Femur (tissue), 1 donor: ENCODE results near the gene F11.
"Not testable (repeated sequence)": the region's sequence is repeated elsewhere in the genome, so short reads cannot be mapped to it uniquely, and the experiment has no call there.

Experiments
- DNase-seq: peaks from one replicate; pipeline ENCODE4 v3.0.0-alpha.2; 2017

Gene F11

GRCh38 chr4:186265683-186266652, at the start of gene F11:
TSS of gene F11 (plus strand) at chr4:186266189. CDS start at chr4:186267137, 948 bp downstream.
- no peak for DNase-seq

DNA sequence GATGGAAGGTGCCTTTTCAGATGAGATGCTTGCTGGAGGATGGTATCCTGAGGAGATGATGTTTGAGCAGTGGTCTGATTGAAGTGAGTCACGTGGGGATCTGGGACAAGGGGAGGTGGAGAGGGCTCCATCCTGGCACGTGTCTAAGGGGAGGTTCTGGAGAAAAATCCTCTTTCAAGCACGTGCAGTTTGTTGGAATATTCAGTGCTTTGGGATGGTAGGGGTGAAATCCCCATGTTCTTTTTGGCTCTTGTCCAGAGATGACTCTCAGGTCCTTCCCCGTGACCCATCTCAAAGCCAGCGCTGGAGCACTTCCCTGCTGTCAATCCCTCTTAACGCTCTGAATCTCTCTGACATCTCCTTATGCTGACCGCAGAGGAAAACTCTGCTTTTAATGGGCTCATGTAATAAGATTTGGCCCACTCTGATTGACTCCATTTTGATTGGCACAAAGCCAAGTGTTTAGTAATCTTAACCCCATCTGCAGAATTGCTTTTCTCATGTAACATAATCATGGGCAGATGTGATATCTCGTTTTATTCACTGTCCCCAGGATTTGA, 49.4 kb upstream of the F11 start:
- no peak for DNase-seq

GRCh38 chr4:186217733-186218293, 48.2 kb upstream of the F11 start:
- DNase-seq = no peak

- no peak for DNase-seq
Measured at GRCh38 chr4:186221624-186222023, 44.4 kb upstream of the F11 start.

GRCh38 chr4:186225848-186226247, 40.1 kb upstream of the F11 start:
- no peak for DNase-seq

DNA sequence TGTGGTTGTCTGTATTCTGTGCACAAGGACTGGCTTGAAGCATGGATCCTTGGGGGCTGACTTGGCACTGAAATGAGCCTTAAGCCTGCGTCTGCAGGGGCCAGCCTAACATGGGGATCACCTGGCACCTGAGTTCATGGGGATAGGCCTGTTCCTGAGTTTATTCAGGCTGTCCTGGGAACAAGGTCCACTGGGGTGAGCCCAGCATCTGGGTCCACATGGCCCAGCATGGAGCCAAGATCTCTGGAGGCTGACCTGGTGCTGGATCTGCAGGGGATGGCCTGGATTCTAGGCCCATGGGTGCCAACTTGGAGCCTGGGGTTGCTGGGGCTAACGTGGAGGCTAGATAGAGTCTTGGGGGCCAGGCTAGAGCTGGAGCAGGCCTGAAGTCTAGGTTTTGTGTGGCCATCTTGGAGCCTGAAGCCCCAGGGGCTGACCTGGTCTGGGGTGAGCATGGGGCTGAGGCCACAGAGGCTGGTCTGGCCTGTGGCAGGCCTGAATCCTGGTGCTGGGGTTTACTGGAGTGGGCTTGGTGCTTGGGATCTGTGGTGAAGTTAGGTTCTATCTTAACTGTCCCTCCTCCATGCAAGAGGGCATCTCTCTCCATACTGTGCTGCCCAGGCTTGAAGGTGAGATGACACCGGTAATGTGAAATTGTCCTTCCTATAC, 39.3 kb upstream of the F11 start:
- no peak for DNase-seq

DNA sequence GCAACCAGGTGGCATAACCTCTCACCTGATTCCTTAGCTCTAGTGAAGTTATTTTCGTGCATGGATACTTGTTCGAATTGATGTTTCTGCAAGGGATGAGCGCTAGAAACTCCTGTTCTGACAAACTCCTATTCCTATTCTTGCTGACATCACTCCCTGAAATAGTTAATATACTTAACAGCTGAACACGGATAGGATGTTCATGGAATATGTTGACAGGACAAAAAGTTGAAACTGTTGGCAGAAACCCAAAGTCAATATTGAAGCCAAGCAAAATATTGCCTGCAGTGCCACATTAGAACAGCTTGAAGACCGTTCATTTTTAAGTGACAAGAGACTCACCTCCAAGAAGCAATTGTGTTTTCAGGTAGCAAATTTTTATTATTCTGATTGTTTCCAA, 38.8 kb upstream of the F11 start, which contains the start of gene KLKB1:
Gene KLKB1, plus strand, starts transcription at position 287 of the 400 bp plus-strand sequence. CDS start 689 bp downstream, outside the sequence.
- no peak for DNase-seq

DNA sequence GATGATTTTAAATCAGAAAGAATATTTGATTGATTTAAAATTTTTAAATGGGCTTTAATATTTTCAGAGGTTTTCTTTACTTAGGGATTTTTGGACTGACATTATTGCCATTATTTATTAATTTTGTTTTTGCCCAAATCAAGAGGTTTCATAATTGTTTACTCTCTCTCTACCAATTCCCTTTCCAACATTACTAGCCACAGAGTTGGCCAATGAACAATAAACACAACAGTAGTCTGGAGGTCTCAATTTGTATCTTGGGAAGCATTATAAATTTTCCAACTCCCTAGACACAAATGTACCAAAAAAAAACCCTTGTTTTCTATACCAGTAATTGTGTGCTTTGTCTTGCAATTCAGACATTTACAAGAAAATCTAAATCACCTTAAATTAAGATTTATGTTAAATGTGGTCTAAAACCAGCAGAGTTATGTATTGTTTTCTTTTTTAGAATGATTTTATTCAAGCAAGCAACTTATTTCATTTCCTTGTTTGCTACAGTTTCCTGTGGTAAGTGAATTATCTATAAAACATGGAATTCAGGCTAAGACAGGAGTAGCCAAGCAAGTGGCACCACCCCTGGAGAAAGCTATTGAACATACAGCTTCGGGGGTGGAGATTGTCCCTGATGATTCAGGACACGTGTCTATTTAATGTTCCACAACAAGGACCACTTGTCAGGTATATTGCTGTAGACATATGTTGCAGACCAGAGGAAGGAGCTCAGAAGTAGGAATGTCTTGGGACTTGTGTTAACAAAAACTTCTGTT, 38.1 kb upstream of the F11 start:
- DNase-seq = no peak

- no peak for DNase-seq
Measured at GRCh38 chr4:186228514-186228894, 37.5 kb upstream of the F11 start.

- no peak for DNase-seq
Measured at GRCh38 chr4:186234367-186234766, 31.6 kb upstream of the F11 start.

- no peak for DNase-seq
Measured at GRCh38 chr4:186236126-186236525, 29.9 kb upstream of the F11 start.

DNA sequence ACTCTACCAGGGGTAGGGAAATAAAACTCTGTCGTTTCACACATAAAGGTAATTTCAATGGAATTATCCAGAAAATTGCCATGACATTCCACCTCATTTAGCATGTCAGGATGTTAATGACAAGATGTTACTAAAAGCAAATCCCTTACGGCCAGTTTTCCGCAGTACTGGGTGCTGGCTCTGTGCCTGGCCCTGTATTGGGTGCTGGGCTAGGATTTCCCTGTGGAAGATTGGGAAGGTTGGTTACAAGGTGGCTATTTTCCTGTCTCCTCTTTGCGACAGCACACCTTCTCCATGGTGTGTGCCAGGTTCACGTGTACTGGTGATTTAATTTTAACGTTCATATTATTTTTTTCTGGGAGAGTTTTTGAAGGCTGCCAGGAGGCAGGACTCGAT, 25.5 kb upstream of the F11 start:
- no peak for DNase-seq

DNA sequence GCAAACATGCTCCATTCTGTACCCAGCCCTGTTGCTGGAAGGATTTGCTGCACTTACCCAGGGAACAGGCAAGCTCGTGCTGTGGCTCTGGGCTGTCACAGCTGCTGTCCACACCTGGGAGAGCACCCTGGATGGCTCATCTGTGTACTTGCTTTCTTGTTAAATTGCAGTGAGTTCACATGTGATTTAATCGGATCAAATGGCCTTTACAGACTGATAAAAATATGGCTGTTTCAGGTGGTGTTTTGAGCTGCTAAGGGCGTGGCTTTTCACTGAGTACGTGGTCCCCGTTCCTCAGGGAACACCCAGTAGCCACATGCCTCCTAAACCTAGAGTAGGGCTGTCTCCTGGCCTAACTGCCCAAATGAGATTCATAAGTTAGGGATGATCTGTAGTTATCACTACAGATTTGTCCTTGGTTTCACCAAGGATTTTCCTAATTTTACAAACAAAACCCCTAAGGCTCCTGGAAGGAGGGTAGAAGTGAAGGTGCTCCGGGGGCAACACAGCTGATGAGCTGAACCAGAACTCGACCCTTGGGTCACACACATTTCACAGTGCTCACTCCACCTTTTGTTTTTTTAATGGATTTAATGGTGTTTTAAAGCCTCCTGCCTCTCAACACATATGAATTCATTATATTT, 25.0 kb upstream of the F11 start:
- no peak for DNase-seq

GRCh38 chr4:186241616-186242015, 24.4 kb upstream of the F11 start:
- no peak for DNase-seq

DNA sequence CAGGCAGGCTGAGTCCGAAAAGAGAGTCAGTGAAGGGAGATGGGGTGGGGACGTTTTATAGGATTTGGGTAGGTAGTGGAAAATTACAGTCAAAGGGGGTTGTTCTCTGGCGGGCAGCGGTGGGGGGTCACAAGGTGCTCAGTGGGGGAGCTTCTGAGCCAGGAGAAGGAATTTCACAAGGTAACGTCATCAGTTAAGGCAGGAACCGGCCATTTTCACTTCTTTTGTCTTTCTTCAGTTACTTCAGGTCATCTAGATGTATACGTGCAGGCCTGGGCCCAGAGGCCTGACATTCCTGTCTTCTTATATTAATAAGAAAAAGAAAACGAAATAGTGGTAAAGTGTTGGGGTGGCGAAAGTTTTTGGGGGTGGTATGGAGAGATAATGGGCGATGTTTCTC, 24.0 kb upstream of the F11 start:
- DNase-seq = not testable (repeated sequence)

GRCh38 chr4:186243331-186243730, 22.7 kb upstream of the F11 start:
- no peak for DNase-seq

DNA sequence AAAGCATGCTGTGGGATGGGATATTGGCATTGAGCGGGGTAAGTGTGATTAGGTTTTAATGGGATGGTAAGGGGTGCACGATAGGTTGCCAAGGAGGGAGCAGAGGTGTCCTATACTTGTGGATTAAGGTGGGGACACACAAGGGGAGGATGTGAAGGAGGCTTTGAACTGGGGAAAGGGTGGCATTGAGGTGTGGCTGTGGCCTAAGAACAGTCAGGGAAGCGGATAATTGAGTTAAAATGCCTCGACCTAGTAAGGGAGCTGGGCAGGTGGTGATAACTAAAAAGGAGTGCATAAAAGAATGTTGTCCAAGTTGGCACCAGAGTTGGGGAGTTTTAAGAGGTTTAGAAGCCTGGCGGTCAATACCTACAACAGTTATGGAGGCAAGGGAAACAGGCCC, 21.2 kb upstream of the F11 start:
- no peak for DNase-seq

DNA sequence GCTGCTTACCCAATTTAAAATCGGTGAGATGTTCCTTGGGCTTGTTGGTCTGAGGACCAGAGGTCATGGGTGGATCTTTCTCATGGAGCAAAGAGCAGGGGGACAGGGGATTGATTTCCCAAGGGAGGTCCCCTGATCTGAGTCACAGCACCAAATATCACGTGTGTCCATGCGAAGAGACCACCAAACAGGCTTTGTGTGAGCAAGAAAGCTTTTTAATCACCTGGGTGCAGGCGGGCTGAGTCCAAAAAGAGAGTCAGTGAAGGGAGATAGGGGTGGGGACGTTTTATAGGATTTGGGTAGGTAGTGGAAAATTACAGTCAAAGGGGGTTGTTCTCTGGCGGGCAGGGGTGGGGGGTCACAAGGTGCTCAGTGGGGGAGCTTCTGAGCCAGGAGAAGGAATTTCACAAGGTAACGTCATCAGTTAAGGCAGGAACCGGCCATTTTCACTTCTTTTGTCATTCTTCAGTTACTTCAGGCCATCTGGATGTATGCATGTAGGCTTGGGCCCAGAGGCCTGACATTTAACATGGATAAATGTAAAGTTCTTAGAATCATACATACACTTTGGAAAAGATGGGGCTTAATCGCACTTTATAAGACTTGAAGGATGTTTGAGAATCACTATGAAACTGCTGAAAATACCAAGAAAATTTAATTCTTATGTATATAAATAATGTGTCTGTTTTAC, 18.8 kb upstream of the F11 start:
- DNase-seq = not testable (repeated sequence)

DNA sequence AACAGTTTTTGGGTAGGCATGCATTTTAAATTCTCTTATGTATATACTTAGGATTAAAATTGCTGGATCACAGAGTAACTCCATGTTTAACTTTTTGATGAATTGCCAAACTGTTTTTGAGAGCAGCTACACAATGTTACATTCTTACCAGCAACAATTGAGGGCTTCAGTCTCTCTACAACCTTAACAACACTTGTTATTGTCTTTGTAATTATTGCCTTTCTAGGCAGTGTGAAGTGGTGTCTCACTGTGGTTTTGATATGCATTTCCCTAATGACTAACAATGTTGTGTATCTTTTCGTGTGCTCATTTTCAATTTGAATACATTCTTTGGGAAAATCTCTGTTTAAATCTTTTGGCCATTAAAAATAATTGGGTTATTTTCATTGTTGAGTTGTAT, 17.3 kb upstream of the F11 start:
- DNase-seq = no peak

DNA sequence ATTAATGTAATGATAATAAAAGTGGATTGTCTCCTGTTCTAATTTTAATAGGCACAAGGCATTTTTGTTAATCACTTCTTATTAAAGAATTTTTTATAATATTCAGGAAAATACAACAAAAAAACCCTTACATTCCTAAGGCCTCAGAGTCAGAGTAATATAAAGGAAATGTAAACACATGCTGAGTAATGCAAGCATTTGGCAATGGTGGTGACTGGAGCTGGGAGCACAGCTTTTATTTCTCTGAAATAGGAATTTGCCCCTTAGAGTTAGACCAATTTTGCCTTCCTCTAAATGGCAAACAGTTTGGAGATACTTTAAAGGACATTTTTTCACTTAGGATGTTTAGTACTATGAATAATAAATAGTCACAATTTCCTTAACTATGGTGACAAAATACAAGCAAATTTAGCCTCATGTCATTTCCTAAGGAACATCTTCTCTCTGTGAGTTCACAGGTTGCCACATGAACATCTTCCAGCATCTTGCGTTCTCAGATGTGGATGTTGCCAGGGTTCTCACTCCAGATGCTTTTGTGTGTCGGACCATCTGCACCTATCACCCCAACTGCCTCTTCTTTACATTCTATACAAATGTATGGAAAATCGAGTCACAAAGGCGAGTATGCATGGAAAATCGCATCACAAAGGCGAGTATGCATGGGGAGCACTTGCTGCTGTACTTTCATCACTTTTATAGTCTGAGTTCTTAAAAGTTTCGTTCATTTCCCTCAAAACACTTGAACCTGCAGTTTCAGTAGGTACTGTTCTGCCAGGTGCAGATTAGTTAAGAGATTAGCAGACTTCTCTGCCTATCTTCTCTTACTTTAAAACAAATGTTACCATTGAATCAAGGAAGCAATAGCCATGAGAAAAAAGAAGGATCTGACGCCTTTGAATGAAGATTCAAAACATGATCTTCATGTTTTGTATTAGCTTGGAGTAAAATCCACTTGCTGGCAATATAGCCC, 15.9 kb upstream of the F11 start:
- no peak for DNase-seq
